GM10847 (cell line): ENCODE measurements around the gene KRTAP9-9.
"Not testable (repeated sequence)": the region's sequence is repeated elsewhere in the genome, so short reads cannot be mapped to it uniquely, and the experiment has no call there.

ENCODE experiments used
- POLR2A ChIP-seq: IDR thresholded peaks from 2 replicates; pipeline ENCODE4 v1.6.1; 2011; ENCODE audit not compliant: insufficient read length; ENCODE audit errors: extremely low read depth

KRTAP9-9 gene

DNA sequence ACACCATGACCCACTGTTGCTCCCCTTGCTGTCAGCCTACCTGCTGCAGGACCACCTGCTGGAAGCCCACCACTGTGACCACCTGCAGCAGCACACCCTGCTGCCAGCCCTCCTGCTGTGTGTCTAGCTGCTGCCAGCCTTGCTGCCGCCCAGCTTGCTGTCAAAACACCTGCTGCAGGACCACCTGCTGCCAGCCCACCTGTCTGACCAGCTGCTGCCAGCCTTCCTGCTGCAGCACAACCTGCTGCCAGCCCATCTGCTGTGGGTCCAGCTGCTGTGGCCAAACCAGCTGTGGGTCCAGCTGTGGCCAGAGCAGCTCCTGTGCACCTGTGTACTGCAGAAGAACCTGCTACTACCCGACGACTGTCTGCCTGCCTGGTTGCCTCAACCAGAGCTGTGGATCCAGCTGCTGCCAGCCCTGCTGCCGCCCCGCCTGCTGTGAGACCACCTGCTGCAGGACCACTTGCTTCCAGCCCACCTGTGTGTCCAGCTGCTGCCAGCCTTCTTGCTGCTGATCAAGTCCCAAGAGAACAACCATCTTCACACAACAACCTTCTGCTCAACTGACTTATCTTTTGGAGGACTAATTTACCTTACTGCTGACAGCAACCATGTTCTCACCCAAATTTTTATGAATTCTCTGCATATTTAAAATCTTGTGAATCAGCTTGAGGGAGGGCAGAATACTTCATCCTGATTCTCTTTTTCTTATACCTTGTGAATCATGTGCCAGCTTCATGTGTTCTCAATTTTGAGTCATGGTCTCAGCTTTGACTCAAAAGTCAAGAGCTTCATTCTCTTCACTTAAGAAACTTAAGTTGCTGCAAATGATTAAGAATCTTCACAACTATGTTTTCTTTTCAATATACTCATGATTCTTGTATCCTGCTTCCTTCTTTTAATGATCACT is at the start of gene KRTAP9-9:
Gene KRTAP9-9, plus strand, starts transcription at position 4 of the 910 bp plus-strand sequence.
- TF ChIP-seq POLR2A, result not testable (repeated sequence)

DNA sequence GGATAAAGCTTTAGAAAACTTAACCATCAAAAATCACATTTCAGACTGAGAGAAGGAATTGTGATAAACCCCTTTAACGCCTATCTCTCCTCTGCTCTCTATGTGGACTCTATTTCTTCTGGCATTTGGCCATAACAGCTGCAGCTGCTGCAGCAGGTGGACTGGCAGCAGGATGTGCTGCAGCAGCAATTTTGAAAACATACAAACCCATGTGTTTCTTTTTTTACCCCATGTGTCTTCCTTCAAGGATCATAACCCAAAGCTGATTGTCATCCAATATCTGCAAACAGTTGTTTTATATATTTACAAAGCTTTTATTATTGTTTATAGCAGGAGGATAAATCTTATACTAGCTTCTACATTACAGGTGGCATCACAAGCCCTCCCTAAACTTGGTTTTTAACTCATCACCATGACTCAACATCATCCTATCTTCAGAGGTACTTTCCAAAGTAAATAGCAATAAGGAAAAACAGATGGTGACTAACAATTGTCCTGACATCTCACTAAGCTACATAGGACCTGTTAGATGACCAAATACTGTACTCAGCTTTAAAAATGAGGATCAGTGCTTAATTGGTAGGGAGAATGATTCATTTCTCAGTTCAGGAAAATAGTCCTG is 43.2 kb upstream of the KRTAP9-9 start:
- no peak for TF ChIP-seq POLR2A

- no peak for TF ChIP-seq POLR2A
Measured at GRCh38 chr17:41212524-41213169, 42.5 kb upstream of the KRTAP9-9 start.

- TF ChIP-seq POLR2A, result no peak
Measured at GRCh38 chr17:41215681-41216080, 39.5 kb upstream of the KRTAP9-9 start.

DNA sequence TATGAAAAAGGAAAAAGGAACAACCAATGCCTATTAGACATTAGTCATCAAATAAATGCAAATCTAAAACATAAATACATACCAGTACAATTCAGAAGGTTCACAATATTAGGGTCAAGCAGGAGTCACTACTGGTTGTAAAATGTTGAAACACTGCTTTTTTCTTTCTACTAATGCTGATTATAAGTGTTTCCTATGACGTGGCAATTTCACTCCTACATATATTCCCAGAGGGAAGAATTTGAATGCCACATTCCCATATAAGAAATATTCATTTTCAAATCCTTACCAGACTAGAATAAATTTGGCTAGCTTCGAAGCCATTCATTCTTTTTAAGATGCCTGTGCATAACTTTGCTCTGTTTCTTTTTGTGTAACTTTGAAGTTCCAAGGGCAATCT is 31.4 kb upstream of the KRTAP9-9 start:
- no peak for TF ChIP-seq POLR2A

DNA sequence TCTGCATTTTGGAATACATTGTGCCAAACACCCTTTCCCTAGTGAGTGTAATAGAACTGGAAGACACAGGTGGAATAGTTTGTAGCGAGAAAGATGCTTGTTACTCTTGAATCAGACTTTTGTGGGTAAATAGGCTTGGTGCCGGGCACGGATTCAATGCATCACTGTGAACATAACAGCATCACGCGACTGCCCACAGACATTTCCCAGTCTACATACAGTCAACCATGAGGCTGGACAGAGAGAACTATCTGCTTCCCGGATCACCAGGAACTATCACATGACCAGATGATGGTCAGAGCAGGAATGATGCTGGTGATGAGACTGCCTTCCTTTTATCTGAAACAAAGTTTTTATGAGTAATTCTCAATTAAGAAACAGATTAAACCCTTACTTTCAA is 29.1 kb upstream of the KRTAP9-9 start:
- no peak for TF ChIP-seq POLR2A

GRCh38 chr17:41226598-41227095 is 28.5 kb upstream of the KRTAP9-9 start, which contains the start of gene KRTAP9-2:
Gene KRTAP9-2, plus strand, starts transcription at chr17:41226648. Its CDS starts 7 bp downstream, at chr17:41226655.
- TF ChIP-seq POLR2A, result not testable (repeated sequence)

DNA sequence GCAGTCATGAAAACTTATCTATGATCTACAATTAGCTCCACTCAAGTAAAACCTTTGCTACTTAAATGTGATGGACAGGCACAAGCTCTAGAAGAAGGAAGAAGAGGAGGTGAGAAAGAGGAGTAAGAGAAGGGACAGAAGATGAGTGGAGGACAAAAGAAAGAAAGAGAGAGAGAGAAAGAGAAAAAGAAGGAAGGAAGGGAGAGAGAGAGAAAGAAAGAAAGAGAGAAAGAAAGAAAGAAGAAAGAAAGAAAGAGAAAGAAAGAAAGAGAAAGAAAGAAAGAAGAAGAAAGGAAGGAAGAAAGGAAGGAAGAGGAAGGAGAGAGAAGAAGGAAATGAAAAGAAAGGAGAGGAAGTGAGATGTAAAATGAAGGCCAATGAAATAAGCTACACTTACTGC is 25.1 kb upstream of the KRTAP9-9 start:
- no peak for TF ChIP-seq POLR2A

DNA sequence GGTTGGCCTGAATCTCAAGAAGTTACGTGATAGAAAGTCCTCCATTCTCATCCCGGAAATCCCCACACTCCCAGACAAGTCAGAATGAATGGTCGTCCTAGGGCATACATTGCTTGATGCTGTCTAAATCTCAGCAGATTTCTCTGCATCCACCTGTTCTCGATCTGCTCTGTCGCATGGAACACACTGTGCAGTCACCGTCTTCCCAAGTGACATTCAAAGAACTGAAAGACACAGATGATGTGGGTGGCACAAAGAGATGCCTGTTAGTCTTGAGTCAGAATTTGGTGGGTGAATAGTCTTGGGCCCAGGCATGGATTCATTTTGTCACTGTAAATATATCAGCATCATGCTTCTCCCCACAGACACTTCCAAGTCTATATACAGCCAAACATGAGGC is 23.5 kb upstream of the KRTAP9-9 start:
- TF ChIP-seq POLR2A, result no peak

DNA sequence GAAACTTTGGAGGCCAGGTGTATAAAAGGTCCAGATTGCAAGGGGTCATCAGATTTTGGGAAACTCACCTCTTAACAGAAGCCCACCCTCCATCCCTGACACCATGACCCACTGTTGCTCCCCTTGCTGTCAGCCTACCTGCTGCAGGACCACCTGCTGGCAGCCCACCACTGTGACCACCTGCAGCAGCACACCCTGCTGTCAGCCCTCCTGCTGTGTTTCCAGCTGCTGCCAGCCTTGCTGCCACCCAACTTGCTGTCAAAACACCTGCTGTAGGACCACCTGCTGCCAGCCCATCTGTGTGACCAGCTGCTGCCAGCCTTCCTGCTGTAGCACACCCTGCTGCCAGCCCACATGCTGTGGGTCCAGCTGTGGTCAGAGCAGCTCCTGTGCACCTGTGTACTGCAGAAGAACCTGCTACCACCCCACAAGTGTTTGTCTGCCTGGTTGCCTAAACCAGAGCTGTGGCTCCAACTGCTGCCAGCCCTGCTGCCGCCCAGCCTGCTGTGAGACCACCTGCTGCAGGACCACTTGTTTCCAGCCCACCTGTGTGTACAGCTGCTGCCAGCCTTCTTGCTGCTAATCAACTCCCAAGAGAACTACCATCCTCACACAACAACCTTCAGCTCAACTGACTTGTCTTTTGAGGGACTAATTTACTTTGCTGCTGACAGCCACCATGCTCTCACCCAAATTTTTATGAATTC is 22.6 kb upstream of the KRTAP9-9 start, which contains the start of gene KRTAP9-3:
Gene KRTAP9-3, plus strand, starts transcription at position 51 of the 707 bp plus-strand sequence. Its CDS starts 53 bp downstream, at position 104.
- TF ChIP-seq POLR2A, result not testable (repeated sequence)

DNA sequence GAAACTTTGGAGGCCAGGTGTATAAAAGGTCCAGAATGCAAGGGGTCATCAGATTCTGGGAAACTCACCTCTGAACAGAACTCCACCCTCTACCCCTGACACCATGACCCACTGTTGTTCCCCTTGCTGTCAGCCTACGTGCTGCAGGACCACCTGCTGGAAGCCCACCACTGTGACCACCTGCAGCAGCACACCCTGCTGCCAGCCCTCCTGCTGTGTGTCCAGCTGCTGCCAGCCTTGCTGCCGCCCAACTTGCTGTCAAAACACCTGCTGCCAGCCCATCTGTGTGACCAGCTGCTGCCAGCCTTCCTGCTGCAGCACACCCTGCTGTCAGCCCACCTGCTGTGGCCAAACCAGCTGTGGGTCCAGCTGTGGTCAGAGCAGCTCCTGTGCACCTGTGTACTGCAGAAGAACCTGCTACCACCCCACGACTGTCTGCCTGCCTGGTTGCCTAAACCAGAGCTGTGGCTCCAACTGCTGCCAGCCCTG is 17.2 kb upstream of the KRTAP9-9 start, which contains the start of gene KRTAP9-8:
Gene KRTAP9-8, plus strand, starts transcription at position 51 of the 489 bp plus-strand sequence. Its CDS starts 53 bp downstream, at position 104.
- TF ChIP-seq POLR2A, result not testable (repeated sequence)

DNA sequence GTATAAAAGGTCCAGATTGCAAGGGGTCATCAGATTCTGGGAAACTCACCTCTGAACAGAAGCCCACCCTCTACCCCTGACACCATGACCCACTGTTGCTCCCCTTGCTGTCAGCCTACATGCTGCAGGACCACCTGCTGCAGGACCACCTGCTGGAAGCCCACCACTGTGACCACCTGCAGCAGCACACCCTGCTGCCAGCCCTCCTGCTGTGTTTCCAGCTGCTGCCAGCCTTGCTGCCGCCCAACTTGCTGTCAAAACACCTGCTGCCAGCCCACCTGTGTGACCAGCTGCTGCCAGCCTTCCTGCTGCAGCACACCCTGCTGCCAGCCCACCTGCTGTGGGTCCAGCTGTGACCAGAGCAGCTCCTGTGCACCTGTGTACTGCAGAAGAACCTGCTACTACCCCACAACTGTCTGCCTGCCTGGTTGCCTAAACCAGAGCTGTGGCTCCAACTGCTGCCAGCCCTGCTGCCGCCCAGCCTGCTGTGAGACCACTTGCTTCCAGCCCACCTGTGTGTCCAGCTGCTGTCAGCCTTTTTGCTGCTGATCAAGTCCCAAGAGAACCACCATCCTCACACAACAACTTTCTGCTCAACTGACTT is 5.4 kb upstream of the KRTAP9-9 start, which contains the start of gene KRTAP9-4:
Gene KRTAP9-4, plus strand, starts transcription at position 51 of the 604 bp plus-strand sequence. Its CDS starts 34 bp downstream, at position 85.
- not testable (repeated sequence) for TF ChIP-seq POLR2A

DNA sequence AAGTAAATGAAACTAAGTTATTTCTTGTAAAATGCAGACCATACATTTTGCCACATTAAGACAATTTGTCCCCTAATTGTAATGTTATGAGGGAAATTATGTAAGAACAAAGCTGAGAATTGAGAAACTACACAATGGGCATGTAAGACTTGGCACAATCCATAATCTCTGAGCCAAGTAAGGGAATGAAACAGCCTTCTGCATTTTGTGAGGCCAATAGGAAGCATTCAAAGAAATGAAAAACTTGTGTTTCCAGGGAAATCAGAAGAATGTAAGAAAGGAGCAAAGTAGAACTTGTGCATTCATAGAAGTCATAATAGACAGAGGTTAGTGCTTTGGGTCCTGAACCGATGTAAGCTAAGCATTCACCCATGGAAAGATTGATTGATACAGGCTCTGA is 3.9 kb upstream of the KRTAP9-9 start:
- TF ChIP-seq POLR2A, result no peak

- no peak for TF ChIP-seq POLR2A
Measured at GRCh38 chr17:41254861-41255260, 323 bp upstream of the KRTAP9-9 start.
